Ramos (cell line): ENCODE measurements around the gene AMELY.
"Not testable (repeated sequence)": the region's sequence is repeated elsewhere in the genome, so short reads cannot be mapped to it uniquely, and the experiment has no call there.

Experiments used
- in situ Hi-C: fragments of 300-500 bp; cut with MboI; formaldehyde crosslinking; loops from one replicate; pipeline ENCODE4 v1.14.3; 2022; ENCODE audit warnings: low sequenced_read_pairs; ENCODE audit not compliant: unreplicated experiment

Gene AMELY, protein sequence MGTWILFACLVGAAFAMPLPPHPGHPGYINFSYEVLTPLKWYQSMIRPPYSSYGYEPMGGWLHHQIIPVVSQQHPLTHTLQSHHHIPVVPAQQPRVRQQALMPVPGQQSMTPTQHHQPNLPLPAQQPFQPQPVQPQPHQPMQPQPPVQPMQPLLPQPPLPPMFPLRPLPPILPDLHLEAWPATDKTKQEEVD

DNA sequence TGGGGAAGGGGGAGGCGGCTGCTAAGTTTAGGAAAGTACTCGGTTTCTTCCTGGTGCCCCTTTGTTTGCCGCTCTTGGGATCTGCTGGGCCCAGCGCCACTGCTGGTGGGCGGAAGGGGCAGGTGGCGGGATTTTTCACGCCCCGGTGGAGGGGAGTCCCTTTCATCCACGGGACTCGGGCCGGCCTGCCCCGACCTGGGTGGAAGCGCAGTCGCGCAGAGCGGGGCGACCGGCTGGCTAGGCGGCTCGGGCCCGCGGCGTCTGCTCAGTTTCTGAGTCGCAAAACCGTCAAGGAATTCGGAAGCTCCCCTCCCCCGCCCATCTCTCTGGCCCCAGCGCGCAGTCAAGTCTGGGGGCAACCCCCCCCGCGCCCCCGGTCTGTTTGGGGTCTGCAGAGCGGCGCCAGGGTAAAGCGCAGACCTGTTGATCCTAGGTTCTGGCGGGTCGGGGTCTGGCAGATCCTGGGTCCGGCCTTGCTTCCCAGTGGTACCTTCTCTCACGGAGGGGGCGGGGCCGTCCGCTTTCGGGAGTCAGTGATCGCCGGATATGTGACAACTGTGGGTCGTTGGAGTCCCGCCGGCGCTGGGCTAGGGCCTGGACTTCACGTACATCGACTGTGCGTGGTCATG lies at the start of gene AMELY:
AMELY (minus strand) TSS at position 500 of the 629 bp plus-strand sequence. CDS start 39,144 bp downstream, outside the sequence.
- in situ Hi-C loops: no loop called here

DNA sequence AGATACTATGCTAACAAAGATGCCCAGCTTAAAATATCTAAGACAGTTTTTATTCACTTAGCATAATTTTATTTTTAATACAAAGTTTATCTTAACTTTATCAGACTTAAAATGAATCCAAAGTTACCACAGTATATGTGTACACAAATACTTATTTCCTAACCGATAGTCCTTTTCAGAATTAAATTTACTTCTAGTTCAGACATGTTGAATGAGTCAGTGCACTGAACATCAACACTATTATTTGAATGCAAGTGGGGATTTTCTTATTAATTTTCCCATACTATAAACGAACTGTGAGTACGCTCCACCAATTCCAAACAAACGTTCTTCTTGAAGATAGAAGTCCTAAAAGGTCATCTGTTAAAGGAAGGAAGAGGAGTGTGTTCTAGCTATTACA lies 38.4 kb upstream of the AMELY start:
- in situ Hi-C loops: no loop called here

DNA sequence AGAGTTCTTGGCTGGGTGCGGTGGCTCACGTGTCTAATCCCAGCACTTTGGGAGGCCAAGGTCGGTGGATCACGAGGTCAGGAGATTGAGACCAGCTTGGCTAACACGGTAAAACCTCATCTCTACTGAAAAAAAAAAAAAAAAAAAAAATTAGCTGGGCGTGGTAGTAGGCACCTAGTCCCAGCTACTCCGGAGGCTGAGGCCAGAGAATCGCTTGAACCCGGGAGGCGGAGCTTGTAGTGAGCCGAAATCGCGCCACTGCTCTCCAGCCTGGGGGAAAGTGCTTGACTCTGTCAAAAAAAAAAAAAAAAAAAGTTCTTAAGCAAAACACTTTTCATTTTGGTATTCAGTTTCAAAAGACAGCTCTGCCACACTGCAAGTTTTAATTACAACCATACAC lies 36.8 kb upstream of the AMELY start:
- in situ Hi-C loops: no loop called here

DNA sequence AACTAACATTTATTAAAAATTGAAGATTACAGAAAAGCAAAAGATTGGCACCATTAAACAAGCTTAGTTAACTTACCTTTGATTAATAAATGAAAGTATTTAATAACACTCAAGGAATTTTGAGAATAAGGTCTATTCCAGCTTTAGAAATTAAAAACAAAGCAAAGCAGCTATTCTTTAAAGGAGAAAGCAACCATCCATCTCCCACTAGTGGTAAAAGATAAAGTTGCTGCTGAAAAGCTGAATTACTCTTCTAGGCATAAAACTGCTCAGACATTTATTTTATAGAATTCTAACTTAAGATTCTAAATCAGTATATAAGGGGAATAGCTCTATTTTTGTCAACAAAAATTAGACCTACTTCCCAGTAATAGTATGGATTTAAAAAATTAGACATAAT lies 36.1 kb upstream of the AMELY start:
- in situ Hi-C loops: no loop called here

DNA sequence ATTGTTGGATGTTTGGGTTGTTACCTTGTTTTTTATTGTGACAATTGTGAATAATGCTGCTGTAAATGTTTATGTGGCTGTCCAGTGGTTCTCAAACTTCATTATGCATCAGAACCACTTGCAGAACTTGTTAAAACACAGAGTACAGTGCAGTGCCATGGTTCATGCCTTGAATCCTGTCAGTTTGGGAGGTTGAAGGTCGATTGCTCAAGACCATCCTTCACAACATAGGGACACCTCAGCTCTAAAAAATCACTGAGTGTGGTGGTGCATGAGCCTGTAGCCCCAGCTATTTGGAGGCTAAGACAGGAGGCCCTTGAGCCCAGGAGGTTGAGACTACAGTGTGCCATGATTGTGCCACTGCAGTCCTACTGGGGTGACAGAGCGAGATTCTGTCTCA lies 23.9 kb upstream of the AMELY start:
- in situ Hi-C loops: no loop called here

DNA sequence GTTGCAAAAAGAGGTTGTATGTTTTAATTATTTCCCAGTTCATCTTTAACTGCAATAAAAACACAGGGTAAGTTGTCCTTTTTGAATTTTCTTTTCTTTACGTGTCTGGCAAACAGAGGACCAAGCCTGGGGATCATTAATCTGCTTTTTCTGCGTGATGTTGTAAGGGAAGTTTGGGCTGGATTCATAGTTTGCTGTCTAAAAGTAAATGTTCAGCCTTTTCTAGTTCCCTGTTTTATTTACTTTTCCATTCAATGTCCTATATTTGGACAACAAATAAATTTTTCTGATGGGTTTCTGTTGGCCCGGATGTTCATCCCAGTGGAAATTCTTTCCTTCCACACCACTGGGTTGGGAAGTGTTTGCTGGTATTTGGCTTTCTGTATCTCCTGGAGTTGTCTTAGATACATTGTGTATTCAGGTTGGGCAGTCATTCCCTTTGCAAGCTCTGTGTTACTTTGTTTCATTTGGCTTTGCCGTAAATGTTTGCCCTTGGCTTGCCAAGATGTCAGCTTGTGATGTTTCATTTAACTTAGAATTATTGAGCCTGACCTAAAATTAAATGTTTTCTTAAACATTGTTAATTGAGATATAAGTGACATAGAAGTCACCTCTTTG lies 20.3 kb upstream of the AMELY start:
- in situ Hi-C loops: no loop called here

DNA sequence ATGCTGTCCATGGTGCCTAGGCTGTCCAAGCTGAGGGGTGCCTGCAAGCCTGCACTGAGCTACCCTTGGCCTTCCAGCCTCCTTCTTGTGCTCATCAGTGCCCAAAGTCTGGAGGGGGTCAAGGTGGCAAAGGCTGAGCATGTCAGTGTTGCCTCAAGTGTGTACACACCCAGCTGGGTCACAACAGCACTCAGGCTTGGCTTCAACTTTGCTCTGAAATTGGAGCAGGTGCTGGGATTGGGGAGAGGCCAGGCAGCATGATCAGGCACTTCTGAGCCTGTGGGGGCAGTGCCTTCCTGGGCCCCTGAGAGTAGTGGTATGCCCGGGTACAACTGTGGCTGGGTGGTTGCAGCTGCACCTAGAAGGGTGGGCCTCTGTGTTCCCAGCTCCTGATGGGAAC lies 17.7 kb upstream of the AMELY start:
- in situ Hi-C loops: no loop called here

DNA sequence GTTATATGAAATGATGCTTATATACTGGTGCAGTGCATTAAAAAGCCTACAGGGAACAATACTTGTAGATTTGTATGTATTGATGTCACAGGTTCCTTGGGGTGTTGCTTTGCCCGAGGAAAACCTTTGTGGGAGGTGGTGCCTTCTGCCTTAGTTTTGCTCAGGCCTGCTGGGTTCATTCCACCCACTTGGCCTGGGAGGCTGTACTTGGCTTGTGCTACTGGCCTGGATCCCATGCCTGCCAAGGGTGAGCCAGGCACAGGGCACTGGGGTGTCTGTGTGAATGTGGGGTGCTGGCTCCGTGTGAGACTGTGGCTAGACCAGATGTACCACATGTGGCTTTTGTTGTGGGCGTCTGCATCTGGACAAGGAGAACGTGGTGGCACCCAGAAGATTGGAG lies 16.7 kb upstream of the AMELY start:
- in situ Hi-C loops: no loop called here

DNA sequence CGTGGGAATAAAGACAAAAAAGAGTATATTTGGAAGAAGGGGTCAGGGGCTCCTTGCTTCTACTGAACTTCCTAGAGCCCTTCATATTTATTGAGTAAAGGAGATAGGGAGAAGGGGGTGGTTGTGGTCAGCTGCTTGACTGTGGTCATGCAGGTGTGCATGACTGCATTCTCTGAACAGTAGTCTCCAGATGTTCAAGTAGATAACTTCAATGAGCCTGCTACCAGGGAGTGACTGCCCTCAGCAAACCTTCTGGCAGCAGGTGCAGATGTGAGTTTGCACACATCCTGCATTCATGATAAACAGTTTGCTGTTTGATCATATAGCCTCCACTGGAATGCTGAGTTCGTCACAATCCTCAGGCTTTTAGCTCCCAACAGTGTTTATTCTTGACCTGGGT lies 9.5 kb upstream of the AMELY start:
- in situ Hi-C loops: no loop called here

DNA sequence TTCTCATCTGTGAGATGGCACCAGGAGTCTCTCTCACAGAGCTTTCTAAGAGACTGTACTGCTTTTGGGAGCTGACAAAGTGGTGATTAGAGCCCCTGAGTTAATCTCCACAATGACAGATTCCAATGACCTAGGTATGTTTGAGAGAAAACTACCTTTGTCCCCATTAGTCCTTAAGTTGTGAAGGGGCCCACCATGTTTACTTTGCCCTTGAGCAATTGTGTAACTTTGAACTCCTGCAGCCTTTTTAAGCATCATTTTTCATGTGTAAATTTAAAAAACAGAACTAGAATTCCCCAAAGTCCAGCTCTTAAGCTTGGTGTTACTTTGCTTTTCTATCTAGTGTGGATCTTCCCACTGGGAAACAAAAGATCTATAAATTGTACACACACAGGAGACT lies 1.8 kb upstream of the AMELY start:
- in situ Hi-C loops: no loop called here

DNA sequence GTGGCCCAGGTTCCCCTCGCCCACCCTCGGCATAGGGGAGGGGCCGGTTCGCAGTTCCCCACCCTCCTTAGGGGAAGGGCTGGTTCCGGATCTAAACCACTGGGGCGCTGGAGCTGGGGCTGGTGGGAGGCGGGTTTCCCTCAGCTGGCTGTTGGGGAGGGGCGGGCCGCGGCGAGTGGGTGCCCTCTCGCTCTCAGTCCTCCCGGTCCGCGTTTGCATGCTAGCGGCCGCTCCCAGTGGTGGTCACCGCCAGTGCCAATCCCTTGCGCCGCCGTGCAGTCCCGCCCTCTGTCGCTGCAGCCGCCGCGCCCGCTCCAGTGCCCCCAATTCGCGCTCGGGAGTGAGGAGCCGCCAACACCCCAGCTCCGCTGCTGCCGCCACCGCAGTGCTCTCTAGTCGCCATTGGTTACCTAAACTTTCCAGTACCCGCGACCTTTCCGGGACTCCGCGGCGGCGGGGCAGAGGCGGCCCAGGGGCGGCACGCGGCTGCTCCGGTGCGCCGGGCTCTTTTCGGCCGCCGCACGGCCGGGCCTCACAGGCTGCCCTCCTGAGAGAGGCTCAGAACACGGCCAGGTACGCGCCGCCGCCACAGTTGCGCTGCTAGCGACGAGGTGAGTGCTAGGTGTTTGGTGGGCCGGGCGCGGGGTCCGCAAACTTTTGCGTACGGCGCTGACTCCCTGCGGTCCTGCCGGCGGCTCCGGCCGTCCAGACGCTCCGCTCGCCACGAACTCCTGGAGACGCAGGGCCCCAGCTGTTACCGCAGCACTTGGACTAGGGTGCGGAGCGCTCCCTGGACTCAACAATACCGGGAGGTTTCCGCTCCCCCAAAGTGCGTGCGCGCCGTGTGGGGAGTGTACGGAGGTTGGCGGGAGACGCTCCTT lies 940 bp downstream of the AMELY start, which contains the start of gene TBL1Y:
TBL1Y (plus strand) TSS at position 326 of the 881 bp plus-strand sequence. CDS start 114,388 bp downstream, outside the sequence.
- in situ Hi-C loops: no loop called here

DNA sequence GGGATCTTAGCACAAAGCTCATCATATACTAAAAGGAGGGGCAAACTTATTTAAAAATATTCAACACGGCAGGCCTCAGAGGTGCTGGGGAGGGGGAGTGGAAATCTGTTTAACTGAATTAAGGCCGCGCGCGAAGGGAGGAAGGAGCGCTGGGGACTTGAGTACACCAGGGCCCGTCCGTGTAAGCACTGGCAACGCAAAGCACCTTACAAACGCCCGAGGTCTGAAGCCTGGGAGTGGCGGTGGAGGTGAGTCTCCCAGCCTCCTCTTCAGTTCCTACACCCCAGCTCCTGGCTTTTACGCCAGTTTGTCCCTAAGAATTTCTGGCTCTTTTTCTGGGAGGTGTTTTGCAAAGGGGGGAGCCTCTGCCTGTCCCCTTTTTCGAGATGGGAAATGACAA lies 1.7 kb downstream of the AMELY start:
- in situ Hi-C loops: no loop called here

DNA sequence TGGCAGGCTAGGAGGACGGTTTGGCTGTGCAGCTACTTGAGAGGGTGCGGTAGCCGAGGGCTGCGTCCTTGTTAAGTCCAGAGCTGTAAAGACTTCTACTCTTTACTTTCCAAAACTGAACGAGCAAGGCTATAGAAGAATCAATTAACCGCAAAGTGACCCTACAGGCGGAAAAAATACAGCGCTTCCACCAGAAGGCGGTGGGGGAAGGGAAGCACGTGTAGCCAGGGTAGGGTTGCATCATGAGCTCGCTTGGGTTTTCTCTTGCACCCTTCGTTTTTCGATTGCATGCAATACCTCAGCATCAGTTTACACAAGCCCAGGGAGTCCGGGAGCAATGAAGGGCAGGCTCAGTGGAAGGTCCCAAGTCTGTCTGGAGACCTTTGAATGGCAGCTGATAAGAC lies 2.4 kb downstream of the AMELY start:
- in situ Hi-C loops: no loop called here

DNA sequence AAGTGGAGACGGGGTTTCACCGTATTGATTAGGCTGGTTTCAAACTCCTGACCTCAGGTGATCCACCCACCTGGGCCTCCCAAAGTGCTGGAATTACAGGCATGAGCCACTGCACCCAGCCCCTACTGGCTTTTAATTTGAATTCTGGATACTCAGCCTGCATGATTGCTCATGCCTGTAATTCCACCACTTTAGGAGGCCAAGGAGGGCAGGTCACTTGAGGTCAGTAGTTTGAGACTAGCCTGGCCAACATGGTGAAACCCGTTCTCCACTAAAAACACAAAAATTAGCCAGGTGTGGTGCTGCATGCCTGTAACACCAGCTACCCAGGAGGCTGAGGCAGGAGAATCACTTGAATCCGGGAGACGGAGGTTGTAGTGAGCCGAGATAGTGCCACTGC lies 3.5 kb downstream of the AMELY start:
- in situ Hi-C loops: not testable (repeated sequence)

DNA sequence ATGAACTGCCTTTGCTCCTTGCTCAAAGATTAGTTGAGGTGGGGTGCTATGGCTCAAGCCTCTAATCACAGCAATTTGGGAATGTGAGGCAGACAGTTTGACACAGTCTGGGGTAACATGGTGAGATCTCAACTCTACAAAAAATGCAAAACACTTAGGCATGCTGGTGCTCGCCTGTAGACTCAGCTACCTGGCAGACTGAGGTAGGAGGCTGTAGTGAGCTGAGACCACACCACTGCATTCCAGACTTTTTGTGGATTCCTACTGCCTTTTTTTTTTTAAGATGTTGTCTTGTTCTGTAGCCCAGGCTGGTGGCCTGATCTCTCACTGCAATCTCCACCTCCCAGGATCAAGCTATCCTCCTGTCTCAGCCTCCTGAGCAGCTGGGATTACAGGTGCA lies 4.0 kb downstream of the AMELY start:
- in situ Hi-C loops: no loop called here

DNA sequence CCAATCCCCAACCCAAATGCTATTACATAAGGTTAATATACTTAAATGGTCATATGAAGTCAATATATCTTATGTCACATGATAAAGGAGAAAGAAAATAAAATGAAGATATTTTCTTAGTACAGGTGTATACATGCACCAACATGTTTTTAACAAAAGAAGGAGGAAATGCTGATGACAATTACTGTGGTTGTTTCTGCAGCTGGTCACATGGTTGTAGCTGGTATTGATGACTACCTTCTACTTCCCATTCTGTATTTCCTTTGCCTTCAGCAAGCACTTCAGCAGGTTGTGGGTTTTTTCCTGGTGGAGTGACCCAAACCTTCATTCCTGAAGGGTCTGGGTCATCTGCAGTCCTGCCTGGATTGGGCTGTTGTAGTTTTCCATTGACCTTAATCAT lies 9.4 kb downstream of the AMELY start:
- in situ Hi-C loops: not testable (repeated sequence)

DNA sequence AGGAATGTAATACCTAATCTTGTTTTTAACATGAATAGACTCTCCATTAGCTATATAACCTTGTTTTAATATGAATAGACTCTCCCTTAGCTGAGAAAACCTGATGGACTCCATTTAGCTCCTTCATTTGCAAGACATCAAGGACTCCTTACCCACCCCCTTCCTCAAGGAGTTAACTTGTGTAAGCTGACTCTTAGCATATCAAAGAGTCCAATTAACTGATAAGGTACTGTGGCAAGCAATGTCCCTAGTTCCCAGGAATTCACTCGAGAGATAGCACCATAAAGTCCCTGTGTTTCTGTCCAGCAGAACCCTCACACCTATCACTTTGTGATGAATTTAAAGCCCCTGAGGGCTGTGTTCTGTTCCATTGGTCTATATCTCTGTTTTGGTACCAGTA lies 16.3 kb downstream of the AMELY start:
- in situ Hi-C loops: no loop called here

DNA sequence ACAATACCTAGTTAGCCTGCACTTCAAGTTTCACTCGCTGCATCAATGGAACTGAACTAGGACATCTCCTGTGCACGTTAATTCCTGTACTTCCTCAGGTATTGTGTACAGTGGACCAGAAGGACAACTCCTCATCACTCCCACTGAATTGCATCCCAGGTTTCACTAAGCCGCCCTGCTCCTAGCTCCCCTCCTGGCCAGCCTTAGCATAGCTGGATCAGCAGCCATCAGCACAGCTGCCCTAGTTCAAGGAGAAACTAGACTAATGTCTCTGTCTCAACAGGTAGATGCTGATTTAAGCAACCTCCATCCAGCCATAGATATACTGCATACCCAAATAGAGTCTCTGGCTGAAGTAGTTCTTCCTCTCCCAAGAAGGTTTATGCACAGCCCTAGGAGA lies 17.1 kb downstream of the AMELY start:
- in situ Hi-C loops: no loop called here

DNA sequence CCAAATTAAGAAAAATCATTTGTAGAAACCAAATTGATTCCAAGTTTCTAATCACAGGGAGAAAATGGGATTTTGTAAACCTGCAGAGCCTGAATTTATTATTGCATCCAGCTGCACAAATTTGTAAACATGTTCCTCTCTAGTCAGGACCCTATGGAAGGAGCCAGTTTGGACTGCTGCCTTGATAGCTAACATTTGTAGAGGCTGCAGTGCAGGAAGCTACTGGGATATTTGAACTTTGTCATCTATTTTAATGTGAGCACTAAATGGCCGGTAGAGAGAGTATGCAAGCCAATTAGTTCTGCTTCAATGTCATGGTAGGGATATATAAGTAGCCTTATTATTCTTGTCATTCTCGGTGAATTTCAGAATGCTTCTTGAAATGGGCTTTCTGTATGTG lies 62.2 kb downstream of the AMELY start:
- in situ Hi-C loops: no loop called here

DNA sequence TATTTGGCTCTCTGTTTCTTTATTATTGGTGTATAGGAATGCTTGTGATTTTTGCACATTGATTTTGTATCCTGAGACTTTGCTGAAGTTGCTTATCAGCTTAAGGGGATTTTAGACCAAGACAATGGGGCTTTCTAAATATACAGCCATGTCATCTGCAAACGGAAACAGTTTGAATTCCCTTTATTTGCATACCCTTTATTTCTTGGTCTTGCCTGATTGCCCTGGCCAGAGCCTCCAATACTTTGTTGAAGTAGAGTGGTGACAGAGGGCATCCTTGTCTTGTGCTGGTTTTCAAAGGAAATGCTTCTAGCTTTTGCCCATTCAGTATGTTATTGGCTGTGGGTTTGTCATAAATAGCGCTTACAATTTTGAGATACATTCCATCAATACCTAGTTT lies 68.9 kb downstream of the AMELY start:
- in situ Hi-C loops: not testable (repeated sequence)
